Measurements from ENCODE around the gene GLRX2.

- TF ChIP-seq CTCF (IDR thresholded peaks at IDR 0.05), result no peak
- TF ChIP-seq POLR2A (IDR thresholded peaks at IDR 0.05), result no peak
- TF ChIP-seq POLR2AphosphoS5 (IDR thresholded peaks at IDR 0.05; ENCODE audit: insufficient read depth in 1 of 2, low read depth in 1 of 2), result no peak
Observed at GRCh38 chr1:193144999-193145398, 39.8 kb upstream of the GLRX2 start.

Measured in vagina (tissue), 2 donors.